Stimulated activated naive CD4-positive, alpha-beta T cell treated with Interleukin-2 at 50 U/mL for 16 hours (primary cell): Measurements from ENCODE around the gene ODC1.

Source experiments
- DNase-seq: peaks from one replicate; lab custom pipeline; 2025; lab: John Stamatoyannopoulos, UW

Gene ODC1

DNA sequence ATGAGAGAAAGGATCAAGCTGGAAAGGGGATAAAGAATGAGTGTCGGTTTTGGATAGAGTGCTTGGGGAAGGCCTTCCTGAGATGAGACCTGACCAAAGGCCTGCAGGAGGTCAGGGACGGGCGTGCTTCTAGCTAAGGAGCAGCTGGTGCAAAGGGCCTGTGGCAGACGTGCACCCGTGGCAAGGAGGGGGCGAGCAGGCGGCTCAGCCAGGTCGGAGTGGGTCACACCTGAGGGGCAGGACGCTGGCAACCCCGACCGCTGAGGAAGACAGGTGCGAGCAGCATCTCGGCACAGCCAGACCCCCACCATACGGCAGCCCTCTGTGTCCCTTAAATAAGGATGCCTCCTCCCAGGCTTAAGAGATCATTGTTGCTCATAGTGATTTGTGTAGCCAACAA is 48.1 kb downstream of the ODC1 start:
- DNase-seq, result no peak

- DNase-seq, result no peak
Observed at GRCh38 chr2:10399358-10399757, 48.8 kb downstream of the ODC1 start.

DNA sequence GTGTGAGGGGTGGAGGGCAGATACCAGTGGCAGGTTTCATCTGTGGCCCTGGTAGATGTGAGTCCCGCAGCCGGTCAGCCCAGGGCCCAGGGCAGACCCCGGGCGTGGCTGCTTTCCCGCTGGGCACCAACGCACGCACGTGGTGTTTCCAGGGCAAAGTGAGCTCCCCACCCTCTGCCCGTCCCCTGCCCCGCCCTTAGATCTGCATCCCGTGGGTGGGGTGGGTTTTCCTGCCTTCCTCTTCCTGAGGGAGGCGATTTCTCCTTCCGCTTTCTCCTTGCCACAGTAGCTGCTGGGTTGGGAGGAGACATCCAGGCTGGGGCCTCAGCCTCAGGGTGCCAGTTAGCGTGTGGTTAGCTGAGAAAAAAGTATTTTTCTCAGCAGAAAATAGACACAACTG is 49.6 kb downstream of the ODC1 start:
- no peak for DNase-seq

DNA sequence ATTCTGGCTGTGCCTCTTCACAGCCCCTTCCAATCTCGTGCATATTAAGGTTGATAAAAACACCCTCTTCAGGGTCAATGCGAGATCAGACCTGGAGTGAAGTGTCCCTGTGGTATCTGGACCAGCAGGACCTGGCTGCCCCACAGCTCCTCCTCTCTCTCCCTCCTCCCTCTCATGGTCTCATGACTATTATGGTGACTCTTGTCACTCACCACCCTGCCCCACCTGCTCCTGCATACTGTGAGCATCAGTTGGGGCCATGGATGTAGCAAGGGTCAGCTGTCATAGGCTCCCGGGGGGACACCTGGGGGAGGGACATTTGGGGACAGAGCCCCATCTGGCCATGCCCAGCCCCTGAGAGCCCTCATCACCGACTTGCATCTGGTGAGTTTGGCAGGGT is 50.2 kb downstream of the ODC1 start:
- DNase-seq, result no peak

GRCh38 chr2:10397297-10397875 is 50.7 kb downstream of the ODC1 start:
- DNase-seq, result no peak

DNA sequence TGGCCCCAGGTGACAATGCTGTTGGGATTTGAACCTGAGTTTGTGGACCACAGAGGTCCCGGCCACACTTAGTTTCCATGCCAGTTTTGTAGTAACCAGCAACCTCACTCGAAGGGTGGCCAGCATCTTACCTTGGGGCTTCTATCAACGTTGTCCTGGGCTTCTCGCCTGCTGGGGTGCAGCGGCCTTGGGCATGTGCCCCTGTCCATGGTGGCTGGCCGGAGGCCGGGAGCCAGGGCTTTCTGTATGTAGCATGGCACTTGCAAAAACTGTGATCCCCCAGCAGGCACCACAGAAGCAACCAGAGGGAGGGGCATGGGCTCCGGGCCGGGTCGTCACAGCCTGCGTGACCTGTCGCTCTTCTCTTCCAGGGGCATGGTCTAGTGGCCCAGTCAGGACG is 51.7 kb downstream of the ODC1 start:
- no peak for DNase-seq

DNA sequence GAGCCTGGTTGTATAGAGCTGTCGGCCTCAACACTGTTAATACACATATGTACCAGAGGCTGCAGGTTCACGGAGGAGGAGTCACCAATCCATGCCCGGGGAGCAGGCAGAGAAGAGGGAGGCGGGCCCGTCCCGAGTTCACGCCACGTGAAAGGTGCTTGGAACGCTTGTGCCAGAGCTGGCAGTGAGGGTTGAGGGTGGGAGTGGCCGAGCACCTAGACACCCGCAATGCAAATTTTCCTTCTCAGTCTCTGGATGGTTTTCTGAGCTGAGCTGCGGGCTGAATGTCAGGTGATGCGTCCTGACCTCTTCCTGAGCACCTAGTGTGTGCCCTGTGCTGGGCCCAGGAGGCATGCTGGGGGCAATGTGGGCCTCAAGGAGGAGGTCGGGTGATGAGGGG is 52.2 kb downstream of the ODC1 start:
- DNase-seq, result no peak

GRCh38 chr2:10393640-10393982 is 54.5 kb downstream of the ODC1 start:
- no peak for DNase-seq

DNA sequence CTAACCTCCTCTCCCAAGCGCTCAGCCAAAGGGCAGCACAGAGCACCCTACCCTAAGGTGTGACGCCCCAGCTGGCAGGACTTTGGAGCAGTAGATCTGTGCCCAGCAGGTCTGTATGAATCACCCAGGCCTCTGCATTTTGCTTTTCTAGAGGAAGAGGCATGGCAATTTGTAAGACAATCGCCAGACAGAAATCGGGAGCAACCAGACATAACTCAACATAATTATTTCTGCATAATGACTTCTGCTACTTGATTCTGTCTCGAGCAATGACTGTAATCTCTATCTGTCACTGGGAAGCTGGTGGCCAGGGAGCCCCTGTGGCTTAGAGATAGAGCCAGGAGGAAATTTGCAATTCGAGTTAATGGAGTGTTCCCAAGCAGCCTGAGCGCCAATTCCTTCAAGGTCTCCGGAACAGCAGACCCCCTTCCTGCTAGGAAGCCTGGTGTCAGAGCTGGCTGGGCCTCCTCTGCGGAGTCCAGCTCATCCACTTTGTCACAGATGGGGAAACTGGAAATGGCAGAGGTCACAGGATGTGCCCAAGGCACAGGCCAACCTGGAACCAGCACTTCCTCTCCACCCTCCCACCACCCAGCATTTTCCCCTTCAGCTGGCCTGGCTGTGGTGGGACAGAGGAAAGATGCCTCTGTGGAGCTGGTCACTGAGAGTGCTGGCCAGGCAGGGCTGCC is 55.0 kb downstream of the ODC1 start:
- no peak for DNase-seq

- no peak for DNase-seq
Observed at GRCh38 chr2:10392548-10392947, 55.6 kb downstream of the ODC1 start.

- DNase-seq, result no peak
Observed at GRCh38 chr2:10392100-10392499, 56.0 kb downstream of the ODC1 start.

GRCh38 chr2:10390369-10390801 is 57.7 kb downstream of the ODC1 start:
- DNase-seq, result no peak
